Pancreas (tissue), 10 donors: ENCODE data around the gene RBM7. TPM values are rescaled to one million over a fixed set of nuclear protein-coding genes. Genes with fewer than 3 reads are reported as not detected.

ENCODE experiments used
- ATAC-seq, 4 donors: fragments of 200-7000 bp; cut with Tn5 transposase; one replicate each; pipeline versions ENCODE4 v1.8.0 to v1.9.1; 2020; ENCODE audit warnings: mild to moderate bottlenecking in 4 of 4, moderate library complexity in 4 of 4
- DNase-seq, 6 donors: peaks; one replicate each; pipeline ENCODE4 v3.0.0-alpha.2; 2020
- FAIRE-seq: peaks from 2 replicates; lab custom pipeline; 2012; peaks lifted over from hg19 to GRCh38; lab: Jason Lieb, UNC
- H3K27ac ChIP-seq, 4 donors: fragments of 200-600 bp; sonication (generic); 1 replicate in 3 of 4; 2 replicates in 1 of 4; pipeline versions ENCODE4 v1.5.0 to v1.8.0; 2020
- H3K27me3 ChIP-seq, 4 donors: fragments of 200-600 bp; one replicate each; pipeline ENCODE4 v1.8.0; 2021
- H3K36me3 ChIP-seq, 3 donors: fragments of 200-600 bp; sonication (generic) in 1 of 3; one replicate each; pipeline versions ENCODE4 v1.5.0 to v1.8.0; 2020 to 2021
- H3K4me1 ChIP-seq, 3 donors: fragments of 200-600 bp; one replicate each; pipeline ENCODE4 v1.8.0; 2021
- H3K4me3 ChIP-seq, 4 donors: fragments of 200-600 bp; sonication (generic) in 2 of 4; one replicate each; pipeline versions ENCODE4 v1.5.0 to v1.8.0; 2020 to 2021
- H3K9me3 ChIP-seq, 4 donors: fragments of 200-600 bp; one replicate each; pipeline ENCODE4 v1.8.0; 2021
- WGBS, 2 donors: extraction: QIAGEN DNeasy Blood & Tissue Kit; methylation state at CpG; one replicate each; pipeline ENCODE4 v1.1.7; 2013; 5-methylcytosine and 5-hydroxymethylcytosine counted together
- intact Hi-C, 3 donors: fragments of 100-400 bp; cut with DNase I; formaldehyde crosslinking; loops; one replicate each; pipeline versions ENCODE4 v1.11.1 to v1.14.2; 2022
- polyA plus RNA-seq, 2 donors: library from polyadenylated mRNA; stranded (reverse); fragments of 200-250 nt; gene quantifications; one replicate each; pipeline ENCODE4 v1.2.3, GENCODE V29; 2013
- total RNA-seq, 6 donors: library from RNA; stranded (reverse); fragmentation: NEBNext Ultra II Directional in 4 of 6; extraction: Animal tissue kit (Norgen Biotek cat#: 25700) in 4 of 6; gene quantifications; one replicate each; pipeline versions ENCODE4 v1.2.1 to v1.2.4, GENCODE V29; 2021 to 2023
- TF ChIP-seq, protein P1 (sequence below), 4 donors: fragments of 200-600 bp; sonication (generic) in 3 of 4; IDR thresholded peaks; one replicate each; pipeline versions ENCODE4 v1.5.0 to v1.8.0; 2021; ENCODE audit warnings: antibody characterized with exemption in 4 of 4
- donor health status: healthy with polysubstance abuse.
- donor health status: DM: no; HTN: no; CAD: no; lungs with moderate emphysema.
- donor health status: DM: no; HTN: no; CAD: no.
- donor health status: control.
- donor health status: control.
- donor health status: Bipolar disorder and iron deficiency.
- donor health status: DM: yes; HTN: yes; CAD: no.
- donor health status: DM: no; HTN: no; CAD: no.
- donor health status: DM: no; HTN: no; CAD: no.
- donor health status: DM: yes; HTN: yes; CAD: no.

RBM7 gene
- total and polyA plus RNA-seq, 8 donors: 3.8 to 16.4 (median 10.3) TPM

DNA sequence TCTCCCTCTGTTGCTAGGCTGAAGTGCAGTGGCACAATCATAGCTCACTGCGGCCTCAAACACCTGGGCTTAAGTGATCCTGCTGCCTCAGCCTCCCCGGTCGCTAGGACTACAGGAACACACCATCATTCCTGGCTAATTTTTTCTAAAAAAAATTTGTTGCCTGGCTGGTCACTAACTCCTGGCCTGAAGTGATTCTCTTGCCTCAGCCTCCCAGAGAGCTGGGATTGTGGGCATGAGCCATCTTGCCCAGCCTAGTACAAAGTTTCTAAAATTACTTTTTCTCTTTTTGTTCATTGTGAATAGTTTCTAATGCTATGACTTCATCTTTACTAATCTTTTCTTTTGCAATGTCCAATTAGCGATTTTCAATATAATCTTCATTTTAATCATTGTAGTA, 12.5 kb downstream of the RBM7 start:
- Histone ChIP-seq H3K36me3 (peaks cover 0 to 21% (median 0%) of the 10 kb centered on the region in 3 donors), H3K4me3 (no peak overlapping the region), H3K9me3 (no peaks in the 10 kb centered on the region), H3K27me3 (no peaks in the 10 kb centered on the region), H3K27ac (no peak overlapping the region), H3K4me1 (no peaks in the 10 kb centered on the region)
- ATAC-seq (peak in 2 of 4 donors; percentile 30 to 47), FAIRE-seq (no peak), DNase-seq (no peak)
- intact Hi-C loops: no loop called here
- 91 to 93% methylated on average over 4 of the region's 4 CpGs for WGBS, 2 donors
- TF ChIP-seq, protein P1, sequence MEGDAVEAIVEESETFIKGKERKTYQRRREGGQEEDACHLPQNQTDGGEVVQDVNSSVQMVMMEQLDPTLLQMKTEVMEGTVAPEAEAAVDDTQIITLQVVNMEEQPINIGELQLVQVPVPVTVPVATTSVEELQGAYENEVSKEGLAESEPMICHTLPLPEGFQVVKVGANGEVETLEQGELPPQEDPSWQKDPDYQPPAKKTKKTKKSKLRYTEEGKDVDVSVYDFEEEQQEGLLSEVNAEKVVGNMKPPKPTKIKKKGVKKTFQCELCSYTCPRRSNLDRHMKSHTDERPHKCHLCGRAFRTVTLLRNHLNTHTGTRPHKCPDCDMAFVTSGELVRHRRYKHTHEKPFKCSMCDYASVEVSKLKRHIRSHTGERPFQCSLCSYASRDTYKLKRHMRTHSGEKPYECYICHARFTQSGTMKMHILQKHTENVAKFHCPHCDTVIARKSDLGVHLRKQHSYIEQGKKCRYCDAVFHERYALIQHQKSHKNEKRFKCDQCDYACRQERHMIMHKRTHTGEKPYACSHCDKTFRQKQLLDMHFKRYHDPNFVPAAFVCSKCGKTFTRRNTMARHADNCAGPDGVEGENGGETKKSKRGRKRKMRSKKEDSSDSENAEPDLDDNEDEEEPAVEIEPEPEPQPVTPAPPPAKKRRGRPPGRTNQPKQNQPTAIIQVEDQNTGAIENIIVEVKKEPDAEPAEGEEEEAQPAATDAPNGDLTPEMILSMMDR (IDR thresholded peaks at IDR 0.05): no peak

DNA sequence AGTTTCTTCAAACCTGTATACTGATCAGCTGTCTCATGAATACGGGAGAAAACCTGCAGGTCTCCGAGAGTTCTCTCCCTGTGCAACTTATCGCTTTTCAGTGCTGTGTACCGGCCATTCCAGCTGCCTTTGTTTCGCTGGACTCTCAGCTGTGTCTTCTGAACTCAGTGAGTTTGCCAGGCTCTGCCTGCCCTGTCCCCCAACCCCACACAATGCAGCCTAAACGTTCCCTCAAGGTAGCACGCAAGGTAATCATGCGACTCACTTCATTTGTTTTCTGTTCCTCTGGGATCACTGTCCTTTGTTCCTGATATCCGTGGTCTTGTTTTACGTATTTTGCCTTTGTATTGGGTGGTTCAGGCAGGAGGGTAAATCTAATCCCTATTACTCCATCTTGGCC, 13.5 kb downstream of the RBM7 start:
- no peaks in the 10 kb centered on the region for H3K4me1 ChIP-seq
- H3K36me3 ChIP-seq: peaks cover 0 to 15% (median 0%) of the 10 kb centered on the region in 3 donors
- TF ChIP-seq, protein P1 (IDR thresholded peaks at IDR 0.05): no peak
- no peak for FAIRE-seq
- ATAC-seq: no peak
- DNase-seq: no peak
- H3K27me3 ChIP-seq: no peaks in the 10 kb centered on the region
- intact Hi-C loops: no loop called here
- H3K27ac ChIP-seq: no peak overlapping the region
- WGBS, 2 donors: 89% methylated on average over 10 of the region's 10 CpGs
- H3K4me3 ChIP-seq: no peak overlapping the region
- no peaks in the 10 kb centered on the region for H3K9me3 ChIP-seq

GRCh38 chr11:114416441-114416961, 16.0 kb downstream of the RBM7 start:
- no peak overlapping the region for H3K4me3 ChIP-seq
- DNase-seq: no peak
- ATAC-seq: no peak
- H3K4me1 ChIP-seq: no peaks in the 10 kb centered on the region
- no peaks in the 10 kb centered on the region for H3K36me3 ChIP-seq
- no peak overlapping the region for H3K27ac ChIP-seq
- FAIRE-seq: no peak
- intact Hi-C loops: no loop called here
- no peaks in the 10 kb centered on the region for H3K9me3 ChIP-seq
- no peaks in the 10 kb centered on the region for H3K27me3 ChIP-seq
- TF ChIP-seq, protein P1 (IDR thresholded peaks at IDR 0.05): no peak

DNA sequence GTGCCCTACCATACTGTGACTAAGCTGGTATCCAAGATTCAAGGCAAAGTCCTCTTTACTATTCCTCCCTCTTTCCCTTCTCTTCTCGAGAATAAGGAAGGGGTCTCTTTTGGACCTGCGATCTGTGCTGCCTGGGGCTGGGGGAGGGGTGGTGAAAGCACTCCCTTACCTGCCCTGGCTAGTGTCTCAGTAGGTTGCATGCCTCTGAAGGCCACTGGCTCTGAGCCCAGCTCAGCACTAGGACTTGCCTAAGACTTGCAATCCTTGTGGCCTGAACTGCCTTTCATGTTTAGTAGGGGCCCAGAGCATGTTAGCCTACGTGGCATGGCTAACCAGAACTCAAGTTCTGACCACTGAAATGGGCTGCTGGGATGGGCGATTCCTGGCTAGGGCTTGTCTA, 25.8 kb downstream of the RBM7 start:
- no peaks in the 10 kb centered on the region for H3K4me1 ChIP-seq
- 86 to 93% methylated on average over 4 of the region's 4 CpGs for WGBS, 2 donors
- ATAC-seq (no peak), DNase-seq (no peak), FAIRE-seq (no peak)
- no peaks in the 10 kb centered on the region for H3K9me3 ChIP-seq
- no peaks in the 10 kb centered on the region for H3K27me3 ChIP-seq
- no peaks in the 10 kb centered on the region for H3K36me3 ChIP-seq
- H3K27ac ChIP-seq: no peak overlapping the region
- intact Hi-C loops: no loop called here
- TF ChIP-seq, protein P1 (IDR thresholded peaks at IDR 0.05): no peak
- no peak overlapping the region for H3K4me3 ChIP-seq

GRCh38 chr11:114430290-114430689, 29.8 kb downstream of the RBM7 start:
- Histone ChIP-seq H3K27ac (no peak overlapping the region), H3K36me3 (no peaks in the 10 kb centered on the region), H3K4me3 (no peak overlapping the region), H3K27me3 (no peaks in the 10 kb centered on the region), H3K9me3 (no peaks in the 10 kb centered on the region), H3K4me1 (no peaks in the 10 kb centered on the region)
- TF ChIP-seq, protein P1 (IDR thresholded peaks at IDR 0.05): no peak
- no peak for FAIRE-seq
- no peak for DNase-seq
- intact Hi-C loops: no loop called here
- ATAC-seq: no peak
